MM.1S (cell line): Measurements from ENCODE around the gene UBE2E2.

ENCODE experiments used
- CTCF ChIP-seq: fragments of 300-600 bp; sonication (generic); IDR thresholded peaks from 2 replicates; pipeline ENCODE4 v1.5.1; 2016; ENCODE audit warnings: antibody characterized with exemption, low read length, mixed read lengths
- EZH2 ChIP-seq: fragments of 300-600 bp; sonication (generic); optimal IDR thresholded peaks from 2 replicates; pipeline ENCODE3; 2017; ENCODE audit warnings: low read depth, mild to moderate bottlenecking, antibody characterized with exemption, low read length, mixed read lengths

DNA sequence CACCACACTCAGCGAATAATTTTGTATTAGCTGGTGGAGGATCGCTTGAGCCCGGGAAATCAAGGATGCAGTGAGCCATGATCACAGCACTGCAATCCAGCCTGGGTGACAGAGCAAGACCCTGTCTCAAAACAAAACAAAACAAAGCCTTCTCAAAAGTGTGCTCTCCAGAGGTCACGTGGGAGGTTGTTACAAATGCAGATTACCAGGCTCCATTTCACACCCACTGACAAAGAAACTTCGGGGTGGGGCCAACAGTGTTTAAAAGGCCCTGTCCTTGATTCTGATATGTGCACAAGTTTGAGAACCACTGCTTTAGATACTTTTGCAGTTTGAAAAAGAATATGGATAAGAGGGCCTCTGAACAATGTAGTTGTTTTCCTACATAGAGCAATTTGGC, 80.5 kb downstream of the UBE2E2 start:
- no peak for TF ChIP-seq CTCF
- no peak for TF ChIP-seq EZH2
